GM18909 (cell line): ENCODE data around the gene AMMECR1L.
A peak's percentile ranks its signal among the peaks of the same experiment; 100 is the strongest.
"Not testable (repeated sequence)": the region's sequence is repeated elsewhere in the genome, so short reads cannot be mapped to it uniquely, and the experiment has no call there.

Experiments
- ATAC-seq: cut with Tn5 transposase; IDR thresholded peaks from one replicate; pipeline ENCODE4 v1.9.1; 2021; ENCODE audit warnings: mild to moderate bottlenecking; ENCODE audit not compliant: unreplicated experiment, poor library complexity

The AMMECR1L gene

DNA sequence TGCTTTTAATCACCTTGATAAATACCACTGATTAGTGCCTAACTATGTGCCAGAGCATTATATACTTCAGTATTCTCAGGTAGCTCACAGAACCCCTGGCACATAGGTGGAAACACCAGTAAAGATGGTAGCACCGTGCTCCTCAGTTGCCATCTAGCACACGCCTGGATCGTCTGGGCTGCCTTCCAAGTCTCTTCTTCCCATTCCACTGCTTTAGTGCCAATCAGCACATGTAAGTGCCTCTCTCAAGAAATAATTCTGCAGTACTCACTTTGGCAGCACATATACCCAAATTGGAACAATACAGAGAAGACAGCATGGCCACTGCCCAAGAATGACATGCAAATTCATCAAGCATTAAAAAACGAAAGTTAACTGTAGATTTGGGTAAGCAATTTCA lies 40.8 kb downstream of the AMMECR1L start:
- ATAC-seq, result no peak

DNA sequence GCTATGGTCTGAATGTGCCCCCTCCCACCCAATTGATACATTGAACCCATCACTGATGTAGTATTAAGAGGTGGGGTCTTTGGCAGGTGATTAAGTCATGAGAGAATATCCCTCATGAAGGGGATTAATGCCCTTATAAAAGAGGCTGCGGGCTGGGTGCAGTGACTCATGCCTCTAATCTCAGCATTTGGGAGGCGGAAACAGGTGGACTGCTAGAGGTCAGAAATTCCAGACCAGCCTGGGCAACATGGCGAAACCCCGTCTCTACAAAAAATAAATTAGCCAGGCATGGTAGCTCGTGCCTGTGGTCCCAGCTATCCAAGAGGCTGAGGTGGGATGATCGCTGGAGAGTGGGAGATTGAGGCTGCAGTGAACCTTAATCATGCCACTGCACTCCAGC lies 42.1 kb downstream of the AMMECR1L start:
- no peak for ATAC-seq

DNA sequence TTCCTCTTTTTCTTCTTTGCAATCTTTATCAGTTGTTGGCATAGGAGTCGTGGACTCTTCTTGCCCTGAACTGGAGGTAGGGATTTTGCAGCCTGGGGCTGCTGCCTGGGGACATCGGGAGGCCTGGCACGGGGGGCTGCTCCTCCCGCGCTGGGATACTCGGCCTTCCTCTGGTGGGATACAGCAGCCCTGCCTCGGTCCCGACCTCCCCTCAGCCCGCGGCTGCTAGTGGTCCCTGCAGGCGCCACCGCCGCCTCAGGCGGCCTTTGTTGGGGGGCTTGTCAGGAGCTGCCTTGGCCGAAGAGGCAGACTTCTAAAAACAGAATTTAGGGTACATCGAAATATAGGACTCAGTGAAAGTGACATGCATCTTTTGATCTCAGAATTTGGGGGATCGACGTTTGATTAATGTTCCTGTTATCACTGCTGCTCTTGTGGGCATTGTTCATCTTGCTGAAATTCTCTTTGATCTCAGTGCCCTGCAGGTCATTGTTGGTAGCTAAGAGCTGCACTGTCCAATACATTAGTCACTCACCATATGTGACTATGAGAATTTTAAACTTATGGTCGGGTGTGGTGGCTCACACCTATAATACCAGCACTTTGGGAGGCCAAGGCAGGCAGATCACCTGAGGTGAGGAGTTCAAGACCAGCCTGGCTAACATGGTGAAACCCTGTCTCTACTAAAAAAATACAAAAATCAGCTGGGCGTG lies 44.1 kb downstream of the AMMECR1L start:
- ATAC-seq, result no peak

DNA sequence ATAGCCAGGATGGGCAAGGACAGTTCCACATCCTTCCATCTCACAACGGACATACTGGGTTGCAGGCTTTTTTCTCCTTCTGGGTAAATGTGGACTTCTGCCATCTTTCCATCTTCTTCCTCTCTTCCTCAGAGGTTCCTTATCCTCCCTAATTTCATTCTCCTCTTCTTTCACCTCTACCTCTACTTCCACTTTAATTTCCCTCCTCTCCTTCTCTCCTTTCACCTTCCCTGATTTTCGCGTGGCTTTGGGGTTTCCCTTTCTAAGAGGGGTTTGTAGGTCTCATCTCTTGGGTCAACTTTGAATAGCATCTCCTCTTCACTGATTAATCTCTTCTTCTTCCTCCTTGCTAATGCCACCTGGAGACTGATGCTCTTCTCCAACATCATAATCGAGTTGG lies 44.9 kb downstream of the AMMECR1L start:
- no peak for ATAC-seq

DNA sequence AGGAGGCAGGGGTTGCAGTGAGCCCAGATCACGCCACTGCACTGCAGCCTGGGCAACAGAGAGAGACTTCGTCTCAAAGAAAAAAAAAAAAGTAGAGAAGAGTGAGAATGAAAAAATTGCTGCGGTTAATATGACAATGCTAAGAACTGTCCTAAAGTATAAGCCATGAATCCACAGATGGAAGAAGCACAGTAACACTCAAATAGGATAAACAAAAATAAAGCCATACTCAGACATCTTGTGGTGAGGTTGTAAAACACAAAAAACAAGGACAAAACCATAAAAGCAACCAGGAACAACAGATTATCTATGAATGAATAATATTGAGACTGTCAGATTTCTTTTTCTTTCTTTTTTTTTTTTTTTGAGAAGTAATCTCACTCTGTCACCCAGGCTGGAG lies 50.8 kb downstream of the AMMECR1L start:
- no peak for ATAC-seq

DNA sequence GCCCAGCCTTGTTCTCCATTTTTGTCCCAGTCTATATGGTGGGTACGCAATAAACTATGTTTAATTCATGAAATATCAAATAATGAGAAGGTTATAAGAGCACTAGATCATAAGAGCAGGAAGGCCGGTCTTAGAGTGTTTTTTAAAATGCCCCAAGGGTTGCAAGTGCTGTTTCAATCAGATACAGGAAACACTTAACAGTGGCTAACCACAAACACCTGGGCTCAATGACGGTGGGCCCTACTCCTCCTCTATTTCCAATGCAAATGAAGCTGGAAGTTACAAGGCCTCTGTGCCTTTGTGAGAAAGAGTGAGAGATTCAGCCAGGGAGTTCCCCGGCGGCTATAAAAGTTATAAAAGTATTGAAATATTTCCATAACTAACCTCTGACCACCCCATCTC lies 55.9 kb downstream of the AMMECR1L start:
- peak; percentile 98 for ATAC-seq

DNA sequence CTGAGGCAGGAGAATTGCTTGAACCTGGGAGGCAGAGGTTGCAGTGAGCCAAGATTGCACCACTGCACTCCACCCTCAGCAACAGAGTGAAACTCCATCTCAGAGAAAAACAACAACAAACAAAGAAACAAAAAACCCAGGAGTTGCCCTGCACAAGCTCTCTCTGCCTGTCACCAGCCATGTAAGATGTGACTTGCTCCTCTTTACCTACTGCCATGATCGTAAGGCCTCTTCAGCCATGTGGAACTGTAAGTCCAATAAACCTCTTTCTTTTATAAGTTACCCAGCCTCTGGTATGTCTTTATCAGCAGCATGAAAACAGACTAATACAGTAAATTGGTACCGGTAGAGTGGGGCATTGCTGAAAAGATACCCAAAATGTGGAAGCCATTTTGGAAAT lies 59.0 kb downstream of the AMMECR1L start:
- not testable (repeated sequence) for ATAC-seq

DNA sequence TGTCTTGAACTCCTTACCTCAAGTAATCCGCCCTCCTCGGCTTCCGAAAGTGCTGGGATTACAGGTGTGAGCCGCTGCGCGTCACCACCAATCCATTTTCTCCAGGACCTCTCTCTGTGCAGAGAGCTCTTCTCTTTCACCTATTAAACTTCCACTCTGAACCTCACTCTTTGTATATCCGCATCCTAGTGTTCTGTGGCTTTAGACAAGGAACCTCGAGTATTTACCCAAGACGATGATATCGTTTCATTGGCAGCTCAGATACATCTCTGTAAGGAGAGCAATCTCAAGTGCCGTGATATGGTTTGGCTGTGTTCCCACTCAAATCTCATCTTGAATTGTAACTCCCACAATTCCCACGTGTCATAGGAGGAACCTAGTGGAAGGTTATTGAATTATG lies 59.7 kb downstream of the AMMECR1L start:
- ATAC-seq, result no peak

DNA sequence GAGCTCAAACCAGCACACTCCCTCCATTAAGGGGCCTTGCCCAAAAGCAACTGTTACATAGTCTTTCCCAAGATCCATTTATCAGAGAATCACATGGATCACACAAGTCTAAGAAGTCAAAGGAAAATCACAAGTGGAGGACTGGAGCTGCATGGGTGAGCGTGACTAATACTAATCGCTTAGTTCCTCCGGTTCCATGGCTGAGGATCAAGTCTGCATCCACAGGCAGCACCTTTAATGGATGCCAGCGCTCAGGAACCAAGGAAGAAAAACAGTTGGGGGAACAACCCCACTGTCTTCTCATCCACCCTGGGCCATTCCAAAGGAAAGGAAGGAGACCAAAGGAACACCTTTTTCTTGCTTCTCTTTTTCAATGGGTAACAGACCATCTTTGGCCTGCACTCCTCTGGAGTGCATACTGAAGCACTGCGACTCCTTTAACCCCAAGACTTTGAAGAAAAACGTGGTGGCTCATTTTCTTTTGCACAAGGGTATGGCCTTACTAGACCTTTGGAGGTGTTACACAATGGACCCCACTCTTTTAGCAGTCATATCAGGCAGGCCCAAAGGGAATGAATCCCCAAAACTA lies 65.6 kb downstream of the AMMECR1L start:
- no peak for ATAC-seq

DNA sequence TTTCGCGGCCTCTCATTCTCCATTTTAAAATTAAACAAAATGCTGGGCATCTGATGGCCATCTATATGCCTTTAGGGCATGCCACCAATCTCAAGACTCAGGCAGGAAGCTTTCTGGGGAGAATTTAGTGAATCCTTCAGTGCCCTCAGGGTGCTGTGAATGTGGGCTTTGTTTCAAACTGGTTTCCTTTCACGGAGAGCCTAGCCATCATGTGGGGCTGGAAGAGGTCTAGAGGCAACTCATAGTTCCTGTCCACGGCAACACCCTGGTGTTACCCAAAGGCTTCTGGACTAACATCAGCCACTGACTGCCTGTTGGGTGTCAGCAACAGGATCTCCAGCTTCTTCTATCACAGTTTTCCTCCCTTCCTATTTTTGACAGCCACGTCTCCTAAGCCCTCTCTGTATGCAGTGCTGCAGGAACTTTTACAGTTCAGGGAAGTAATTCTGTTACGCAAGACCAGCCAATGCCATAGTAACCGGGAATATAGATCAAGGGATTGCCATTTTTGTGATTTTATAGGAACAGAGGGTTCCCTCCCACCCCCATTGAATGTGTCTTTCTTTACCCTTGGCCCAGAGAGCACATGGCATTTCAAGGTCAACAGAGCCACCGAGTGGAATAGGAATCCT lies 66.8 kb downstream of the AMMECR1L start:
- ATAC-seq, result no peak

DNA sequence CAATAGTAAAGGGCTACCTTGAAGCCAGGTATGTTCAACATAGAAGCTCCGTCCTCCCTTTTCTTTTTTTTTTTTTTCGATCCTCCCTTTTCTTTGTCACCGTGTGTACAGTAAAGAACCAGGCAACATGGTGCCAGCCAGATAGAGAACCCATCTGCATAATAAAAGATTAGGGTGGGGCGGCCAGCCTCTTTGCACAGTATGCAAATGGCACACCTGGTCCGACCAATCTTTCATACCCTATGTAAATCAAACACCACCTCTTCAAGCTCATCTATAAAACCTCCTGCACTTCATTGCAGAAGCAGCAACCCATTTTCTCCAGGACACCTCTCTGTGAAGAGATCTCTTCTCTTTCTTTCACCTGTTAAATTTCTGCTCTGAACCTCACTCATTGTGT lies 67.5 kb downstream of the AMMECR1L start:
- ATAC-seq, result no peak

DNA sequence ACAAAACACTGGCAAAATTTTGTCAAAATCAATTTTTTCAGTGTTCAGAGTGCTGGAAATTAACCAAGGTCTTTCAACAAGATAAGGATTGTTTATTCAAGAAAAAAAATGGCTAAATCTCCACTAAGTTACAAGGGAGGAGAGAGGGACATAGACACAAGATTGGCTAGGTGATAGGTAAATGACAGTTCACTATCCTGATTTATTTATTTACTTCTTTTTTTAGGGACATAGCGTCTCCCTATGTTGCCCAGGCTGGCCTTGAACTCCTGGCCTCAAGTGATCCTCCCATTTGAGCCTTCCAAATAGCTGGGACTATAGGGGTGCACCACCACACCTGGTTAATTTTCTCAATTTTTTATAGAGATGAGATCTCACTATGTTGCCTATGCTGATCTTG lies 71.1 kb downstream of the AMMECR1L start:
- no peak for ATAC-seq

DNA sequence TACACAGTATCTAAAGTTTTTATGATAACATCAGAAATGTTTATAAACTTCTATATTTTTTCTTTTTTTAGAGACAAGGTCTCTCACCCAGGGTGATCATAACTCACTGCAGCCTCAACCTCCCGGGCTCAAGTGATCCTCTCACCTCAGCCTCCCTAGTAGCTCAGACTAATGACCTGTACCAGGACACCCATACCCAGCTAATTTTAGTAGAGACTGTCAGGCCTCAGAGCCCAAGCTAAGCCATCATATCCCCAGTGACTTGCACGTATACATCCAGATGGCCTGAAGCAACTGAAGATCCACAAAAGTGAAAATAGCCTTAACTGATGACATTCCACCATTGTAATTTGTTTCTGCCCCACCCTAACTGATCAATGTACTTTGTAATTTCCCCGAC lies 73.3 kb downstream of the AMMECR1L start:
- ATAC-seq, result not testable (repeated sequence)
